OCI-LY7 (cell line): ENCODE data around the gene PTDSS2. TPM values are rescaled to one million over a fixed set of nuclear protein-coding genes. Genes with fewer than 3 reads are reported as not detected.

Experiments used
- BruUV-seq: library from RNA; stranded (reverse); fragments of 400-500 nt; replicated peaks from 2 replicates; lab custom pipeline; 2021; lab: Mats Ljungman, UMichigan
- CTCF ChIA-PET: fragments of 300-600 bp; sonication (Branson Sonifier 250); formaldehyde crosslinking; loops from one replicate; lab custom pipeline; 2022; ENCODE audit warnings: antibody characterized with exemption; ENCODE audit not compliant: unreplicated experiment; lab: Charles Lee
- POLR2A ChIA-PET: fragments of 300-600 bp; sonication (Branson Sonifier 250); formaldehyde crosslinking; loops from one replicate; lab custom pipeline; 2022; ENCODE audit warnings: antibody characterized with exemption; lab: Charles Lee
- DNase-seq: peaks from one replicate; pipeline ENCODE4 v3.0.0-alpha.2; 2015; ENCODE audit warnings: low spot score
- H2AFZ ChIP-seq: fragments of 200-600 bp; sonication (generic), shearing (Covaris generic); 2 replicates; pipeline ENCODE4 v1.6.1; 2014; ENCODE audit warnings: mild to moderate bottlenecking, antibody characterized with exemption, low read length, moderate library complexity
- H3K27ac ChIP-seq: fragments of 200-600 bp; sonication (generic); 2 replicates; pipeline ENCODE4 v1.5.1; 2014; ENCODE audit warnings: mixed run types, low read depth, mild to moderate bottlenecking, moderate library complexity, low read length, inconsistent platforms; ENCODE audit not compliant: poor library complexity, severe bottlenecking
- H3K36me3 ChIP-seq: fragments of 200-600 bp; sonication (generic); 2 replicates; pipeline ENCODE4 v1.6.1; 2014; ENCODE audit warnings: mild to moderate bottlenecking, antibody characterized with exemption, low read length, moderate library complexity, mixed read lengths; ENCODE audit not compliant: insufficient read depth
- H3K4me1 ChIP-seq: fragments of 200-600 bp; sonication (generic); 2 replicates; pipeline ENCODE4 v1.5.1; 2014; ENCODE audit warnings: mild to moderate bottlenecking, low read length; ENCODE audit not compliant: insufficient read depth, poor library complexity, severe bottlenecking
- H3K4me2 ChIP-seq: fragments of 200-600 bp; sonication (generic); 2 replicates; pipeline ENCODE4 v1.6.1; 2014; ENCODE audit warnings: mild to moderate bottlenecking, low read length
- H3K4me3 ChIP-seq: fragments of 200-600 bp; sonication (generic); 2 replicates; pipeline ENCODE4 v1.5.1; 2014; ENCODE audit warnings: mild to moderate bottlenecking, low read depth, low read length; ENCODE audit not compliant: poor library complexity, severe bottlenecking
- H3K79me2 ChIP-seq: fragments of 200-600 bp; sonication (generic); 2 replicates; pipeline ENCODE4 v1.6.1; 2016; ENCODE audit warnings: low read depth, mild to moderate bottlenecking, low read length, moderate library complexity, mixed read lengths; ENCODE audit not compliant: insufficient read depth
- H3K9me2 ChIP-seq: fragments of 200-600 bp; sonication (generic); 2 replicates; pipeline ENCODE4 v1.6.1; 2016; ENCODE audit warnings: mild to moderate bottlenecking, low read length, mixed read lengths; ENCODE audit not compliant: insufficient read depth
- H3K9me3 ChIP-seq: fragments of 200-600 bp; sonication (generic); 2 replicates; pipeline ENCODE4 v1.6.1; 2014; ENCODE audit warnings: mild to moderate bottlenecking, mixed run types, low read length, mixed read lengths
- H4K20me1 ChIP-seq: fragments of 200-600 bp; sonication (generic); 2 replicates; pipeline ENCODE4 v1.6.1; 2014; ENCODE audit warnings: mild to moderate bottlenecking, antibody characterized with exemption, low read length, moderate library complexity, mixed read lengths; ENCODE audit not compliant: insufficient read depth
- EZH2phosphoT487 ChIP-seq: fragments of 200-600 bp; sonication (generic); IDR thresholded peaks from 2 replicates; pipeline ENCODE4 v1.6.1; 2018; ENCODE audit warnings: low read depth, borderline replicate concordance, mild to moderate bottlenecking, mixed run types, antibody characterized with exemption, low read length, moderate library complexity, mixed read lengths
- intact Hi-C: fragments of 100-400 bp; cut with micrococcal nuclease; formaldehyde crosslinking; loops from one replicate; pipeline ENCODE4 v1.10.0; 2022; ENCODE audit not compliant: unreplicated experiment
- total RNA-seq, 2 experiments: library from RNA; depleted of rRNA in 1 of 2; stranded (reverse); fragments of >200 nt in 1 of 2; shearing (Covaris generic) in 1 of 2; gene quantifications; 2 replicates each; pipeline ENCODE4 v1.2.3, GENCODE V29; 2014 to 2022
- TF ChIP-seq, protein P1 (sequence below): fragments of 200-600 bp; sonication (generic); conservative IDR thresholded peaks from 2 replicates; pipeline ENCODE4 v1.5.1; 2014; ENCODE audit warnings: mild to moderate bottlenecking, antibody characterized with exemption, low read length, moderate library complexity, mixed read lengths

PTDSS2 gene
- total RNA-seq, 2 experiments from 2014 or later: 27.8 to 32.7 TPM

GRCh38 chr11:408154-409007 is 41.7 kb upstream of the PTDSS2 start:
- no peaks in the 10 kb centered on the region for H3K9me3 ChIP-seq
- no peak for DNase-seq
- BruUV-seq: no TSS peak
- H3K79me2 ChIP-seq: no peaks in the 10 kb centered on the region
- no peak for TF ChIP-seq EZH2phosphoT487
- TF ChIP-seq, protein P1, sequence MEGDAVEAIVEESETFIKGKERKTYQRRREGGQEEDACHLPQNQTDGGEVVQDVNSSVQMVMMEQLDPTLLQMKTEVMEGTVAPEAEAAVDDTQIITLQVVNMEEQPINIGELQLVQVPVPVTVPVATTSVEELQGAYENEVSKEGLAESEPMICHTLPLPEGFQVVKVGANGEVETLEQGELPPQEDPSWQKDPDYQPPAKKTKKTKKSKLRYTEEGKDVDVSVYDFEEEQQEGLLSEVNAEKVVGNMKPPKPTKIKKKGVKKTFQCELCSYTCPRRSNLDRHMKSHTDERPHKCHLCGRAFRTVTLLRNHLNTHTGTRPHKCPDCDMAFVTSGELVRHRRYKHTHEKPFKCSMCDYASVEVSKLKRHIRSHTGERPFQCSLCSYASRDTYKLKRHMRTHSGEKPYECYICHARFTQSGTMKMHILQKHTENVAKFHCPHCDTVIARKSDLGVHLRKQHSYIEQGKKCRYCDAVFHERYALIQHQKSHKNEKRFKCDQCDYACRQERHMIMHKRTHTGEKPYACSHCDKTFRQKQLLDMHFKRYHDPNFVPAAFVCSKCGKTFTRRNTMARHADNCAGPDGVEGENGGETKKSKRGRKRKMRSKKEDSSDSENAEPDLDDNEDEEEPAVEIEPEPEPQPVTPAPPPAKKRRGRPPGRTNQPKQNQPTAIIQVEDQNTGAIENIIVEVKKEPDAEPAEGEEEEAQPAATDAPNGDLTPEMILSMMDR: no peak
- ChIA-PET CTCF (interaction anchor here (1.4 kb wide), 1 partner anchor 39 kb away, joined by 5 read pairs; no protein-coding TSS in a partner anchor), POLR2A (no interaction called here)
- H3K36me3 ChIP-seq: no peaks in the 10 kb centered on the region
- no peak overlapping the region for H3K27ac ChIP-seq
- intact Hi-C loops: loop anchor here (5.0 kb wide), 1 partner anchor 99 kb away; the partner anchor contains the start of gene RNH1
- no peak overlapping the region for H3K4me2 ChIP-seq
- no peak overlapping the region for H2AFZ ChIP-seq
- no peaks in the 10 kb centered on the region for H4K20me1 ChIP-seq
- peaks cover 11% of the 10 kb centered on the region for H3K4me1 ChIP-seq
- H3K9me2 ChIP-seq: no peaks in the 10 kb centered on the region
- H3K4me3 ChIP-seq: no peak overlapping the region

DNA sequence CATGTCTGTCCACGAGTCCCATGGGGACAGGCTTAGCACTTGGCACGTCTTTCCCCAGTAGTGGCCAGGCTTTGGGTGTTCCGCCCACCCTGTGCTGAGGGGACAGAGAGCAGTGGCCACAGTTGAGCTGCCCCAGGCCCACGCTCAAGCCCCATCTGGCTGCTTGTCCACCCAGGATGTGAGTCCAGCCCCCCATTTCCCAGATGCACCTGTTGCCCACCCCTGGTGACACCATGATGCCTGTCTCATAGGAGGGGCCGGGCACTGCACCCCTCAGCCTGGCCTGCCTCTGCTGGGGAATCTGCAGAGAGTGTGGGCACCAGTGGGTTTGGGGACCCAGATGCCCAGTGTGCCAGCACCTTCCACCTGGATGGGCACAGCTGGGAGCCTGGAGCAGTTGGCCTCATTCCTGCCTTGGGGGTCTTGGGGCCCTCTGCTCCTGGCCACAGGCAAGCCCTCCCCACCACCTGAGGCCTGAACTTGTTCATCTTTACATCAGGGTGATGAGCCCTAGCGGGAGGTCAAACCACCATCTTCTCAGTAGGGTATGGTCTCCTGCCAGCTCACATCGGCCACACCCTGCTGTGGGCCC is 41.0 kb upstream of the PTDSS2 start:
- Histone ChIP-seq H4K20me1 (no peaks in the 10 kb centered on the region), H2AFZ (no peak overlapping the region), H3K4me1 (peaks cover 15% of the 10 kb centered on the region), H3K79me2 (no peaks in the 10 kb centered on the region), H3K9me3 (no peaks in the 10 kb centered on the region), H3K4me3 (no peak overlapping the region), H3K9me2 (no peaks in the 10 kb centered on the region), H3K36me3 (no peaks in the 10 kb centered on the region), H3K27ac (no peak overlapping the region), H3K4me2 (no peak overlapping the region)
- ChIA-PET POLR2A (interaction anchor here (0.6 kb wide), 1 partner anchor 52 kb away, joined by 3 read pairs; no protein-coding TSS in a partner anchor), CTCF (no interaction called here)
- no peak for TF ChIP-seq EZH2phosphoT487
- TF ChIP-seq, protein P1: no peak
- intact Hi-C loops: loop anchor here (5.0 kb wide), 1 partner anchor 98 kb away; the partner anchor contains the start of gene RNH1
- no TSS peak for BruUV-seq
- no peak for DNase-seq
